KBM-7 (cell line): Measurements from ENCODE around the gene TBC1D22A.
"Not testable (repeated sequence)": the region's sequence is repeated elsewhere in the genome, so short reads cannot be mapped to it uniquely, and the experiment has no call there.

Experiments
- DNase-seq: peaks from one replicate; pipeline ENCODE4 v3.0.0-alpha.2; 2015
- in situ Hi-C: fragments of 300-500 bp; cut with MboI; formaldehyde crosslinking; loops from 2 replicates; pipeline ENCODE4 v1.14.3; 2020; ENCODE audit warnings: low sequenced_read_pairs, low pct_unique_long_range_greater_than_20kb, mixed read lengths

The TBC1D22A gene

GRCh38 chr22:46801826-46802607 is 39.6 kb downstream of the TBC1D22A start:
- no peak for DNase-seq
- in situ Hi-C loops = no loop called here

- in situ Hi-C loops = no loop called here
Observed at GRCh38 chr22:46802608-46803027, 40.2 kb downstream of the TBC1D22A start.

GRCh38 chr22:46803031-46803880 is 40.8 kb downstream of the TBC1D22A start:
- DNase-seq = peak; percentile 64
- in situ Hi-C loops = no loop called here

More at GRCh38 chr22:46802608-46803027, 40.2 kb downstream of the TBC1D22A start:
- no peak for DNase-seq

- DNase-seq = no peak
- in situ Hi-C loops = no loop called here
Observed at GRCh38 chr22:46803936-46804335, 41.5 kb downstream of the TBC1D22A start.

- peak; percentile 66 for DNase-seq
- in situ Hi-C loops = no loop called here
Observed at GRCh38 chr22:46806794-46807193, 44.3 kb downstream of the TBC1D22A start.

- in situ Hi-C loops = no loop called here
- no peak for DNase-seq
Observed at GRCh38 chr22:46807458-46807857, 45.0 kb downstream of the TBC1D22A start.

- in situ Hi-C loops = no loop called here
Observed at GRCh38 chr22:46809153-46809885, 46.9 kb downstream of the TBC1D22A start.

GRCh38 chr22:46810856-46811786 is 48.7 kb downstream of the TBC1D22A start:
- no peak for DNase-seq
- in situ Hi-C loops = no loop called here

More at GRCh38 chr22:46809153-46809885, 46.9 kb downstream of the TBC1D22A start:
- no peak for DNase-seq

GRCh38 chr22:46812034-46812605 is 49.7 kb downstream of the TBC1D22A start:
- DNase-seq = no peak
- in situ Hi-C loops = no loop called here

GRCh38 chr22:46812788-46813187 is 50.3 kb downstream of the TBC1D22A start:
- in situ Hi-C loops = no loop called here
- no peak for DNase-seq

- DNase-seq = no peak
- in situ Hi-C loops = no loop called here
Observed at GRCh38 chr22:46813816-46814597, 51.6 kb downstream of the TBC1D22A start.

GRCh38 chr22:46815132-46815531 is 52.7 kb downstream of the TBC1D22A start:
- in situ Hi-C loops = no loop called here
- no peak for DNase-seq

- DNase-seq = no peak
- in situ Hi-C loops = no loop called here
Observed at GRCh38 chr22:46815559-46815895, 53.1 kb downstream of the TBC1D22A start.

- peak; percentile 28 for DNase-seq
- in situ Hi-C loops = no loop called here
Observed at GRCh38 chr22:46815896-46816731, 53.7 kb downstream of the TBC1D22A start.

GRCh38 chr22:46817390-46817789 is 54.9 kb downstream of the TBC1D22A start:
- in situ Hi-C loops, DNase-seq: not testable (repeated sequence)

- in situ Hi-C loops = no loop called here
Observed at GRCh38 chr22:46823248-46823647, 60.8 kb downstream of the TBC1D22A start.

GRCh38 chr22:46823654-46824053 is 61.2 kb downstream of the TBC1D22A start:
- in situ Hi-C loops = no loop called here
- no peak for DNase-seq

More at GRCh38 chr22:46823248-46823647, 60.8 kb downstream of the TBC1D22A start:
- no peak for DNase-seq
